Measurements from ENCODE around the gene HJURP. TPM values are rescaled to one million over a fixed set of nuclear protein-coding genes. Genes with fewer than 3 reads are reported as not detected.
"Not testable (repeated sequence)": the region's sequence is repeated elsewhere in the genome, so short reads cannot be mapped to it uniquely, and the experiment has no call there.

HJURP gene, protein sequence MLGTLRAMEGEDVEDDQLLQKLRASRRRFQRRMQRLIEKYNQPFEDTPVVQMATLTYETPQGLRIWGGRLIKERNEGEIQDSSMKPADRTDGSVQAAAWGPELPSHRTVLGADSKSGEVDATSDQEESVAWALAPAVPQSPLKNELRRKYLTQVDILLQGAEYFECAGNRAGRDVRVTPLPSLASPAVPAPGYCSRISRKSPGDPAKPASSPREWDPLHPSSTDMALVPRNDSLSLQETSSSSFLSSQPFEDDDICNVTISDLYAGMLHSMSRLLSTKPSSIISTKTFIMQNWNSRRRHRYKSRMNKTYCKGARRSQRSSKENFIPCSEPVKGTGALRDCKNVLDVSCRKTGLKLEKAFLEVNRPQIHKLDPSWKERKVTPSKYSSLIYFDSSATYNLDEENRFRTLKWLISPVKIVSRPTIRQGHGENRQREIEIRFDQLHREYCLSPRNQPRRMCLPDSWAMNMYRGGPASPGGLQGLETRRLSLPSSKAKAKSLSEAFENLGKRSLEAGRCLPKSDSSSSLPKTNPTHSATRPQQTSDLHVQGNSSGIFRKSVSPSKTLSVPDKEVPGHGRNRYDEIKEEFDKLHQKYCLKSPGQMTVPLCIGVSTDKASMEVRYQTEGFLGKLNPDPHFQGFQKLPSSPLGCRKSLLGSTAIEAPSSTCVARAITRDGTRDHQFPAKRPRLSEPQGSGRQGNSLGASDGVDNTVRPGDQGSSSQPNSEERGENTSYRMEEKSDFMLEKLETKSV
- under 1 TPM in 2 of 3 donors, not detected in 1; 0.07 to 0.16 TPM for polyA plus RNA-seq

- no peak within 1 kb of the TSS for H3K27ac ChIP-seq (ENCODE audit: low read depth, low read length)
- 0 to 1% (median 1%) methylated on average over 59 to 60 of the region's 60 CpGs for WGBS, 3 donors
These were observed at the start of gene HJURP for GRCh38 chr2:233854241-233854981. TSS of gene HJURP (minus strand) at chr2:233854535. CDS start at chr2:233854500, 35 bp downstream.

GRCh38 chr2:233901884-233902283 is 47.5 kb upstream of the HJURP start:
- no peak overlapping the region for H3K27ac ChIP-seq (ENCODE audit: low read depth, low read length)
- 64 to 91% (median 87%) methylated on average over 4 of the region's 4 CpGs for whole genome bisulfite sequencing, 3 donors

GRCh38 chr2:233901367-233901766 is 47.0 kb upstream of the HJURP start:
- 56 to 74% (median 69%) methylated on average over 4 of the region's 4 CpGs for WGBS, 3 donors
- no peak overlapping the region for H3K27ac ChIP-seq (ENCODE audit: low read depth, low read length)

- 69 to 76% (median 73%) methylated on average over 2 of the region's 2 CpGs for WGBS, 3 donors
- not testable (repeated sequence) for H3K27ac ChIP-seq (ENCODE audit: low read depth, low read length)
These were observed 41.9 kb upstream of the HJURP start for GRCh38 chr2:233896253-233896652.

DNA sequence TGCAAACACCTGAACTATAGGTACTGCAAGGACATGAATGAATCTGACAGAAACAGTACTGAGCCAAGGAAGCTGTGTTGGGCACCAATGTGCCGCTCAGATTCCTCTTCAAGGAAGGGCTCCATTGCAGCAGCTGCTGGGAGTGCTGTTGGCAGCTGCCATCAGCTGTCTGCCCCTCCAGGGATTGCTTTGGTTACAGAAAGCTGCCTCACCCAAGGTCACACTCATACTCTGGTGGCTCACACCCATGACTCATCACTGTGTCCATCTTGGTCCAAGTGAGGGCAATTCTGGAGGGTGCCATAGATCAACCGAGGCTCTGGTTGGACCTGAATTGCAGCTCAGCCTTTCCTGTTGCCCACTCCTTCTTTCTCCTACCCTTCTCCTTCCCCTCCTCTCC is 38.5 kb upstream of the HJURP start:
- no peak overlapping the region for H3K27ac ChIP-seq (ENCODE audit: low read depth, low read length)
- WGBS, 3 donors = 75 to 96% (median 84%) methylated on average over 2 of the region's 2 CpGs

- no peak overlapping the region for H3K27ac ChIP-seq (ENCODE audit: low read depth, low read length)
These were observed 28.0 kb upstream of the HJURP start for GRCh38 chr2:233882353-233882752.

DNA sequence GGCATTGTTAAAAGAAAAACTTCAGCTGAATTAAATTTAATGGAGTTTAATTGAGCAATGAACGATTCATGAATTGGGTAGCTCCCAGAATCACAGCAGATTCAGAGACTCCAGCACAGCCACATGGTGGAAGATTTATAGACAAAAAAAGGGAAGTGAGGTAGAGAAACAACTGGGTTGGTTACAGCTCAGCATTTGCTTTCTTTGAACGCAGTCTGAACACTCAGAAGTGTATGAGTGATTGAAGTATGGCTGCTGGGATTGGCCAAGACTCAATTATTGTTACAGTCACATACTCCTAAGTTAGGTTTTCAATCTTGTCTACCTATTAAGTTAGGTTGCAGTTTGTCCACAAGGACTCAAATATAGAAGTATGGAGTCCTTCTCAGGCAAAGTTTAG is 17.8 kb upstream of the HJURP start:
- not testable (repeated sequence) for H3K27ac ChIP-seq (ENCODE audit: low read depth, low read length)
- WGBS, 3 donors = 32 to 50% (median 34%) methylated on average over 2 of the region's 2 CpGs

DNA sequence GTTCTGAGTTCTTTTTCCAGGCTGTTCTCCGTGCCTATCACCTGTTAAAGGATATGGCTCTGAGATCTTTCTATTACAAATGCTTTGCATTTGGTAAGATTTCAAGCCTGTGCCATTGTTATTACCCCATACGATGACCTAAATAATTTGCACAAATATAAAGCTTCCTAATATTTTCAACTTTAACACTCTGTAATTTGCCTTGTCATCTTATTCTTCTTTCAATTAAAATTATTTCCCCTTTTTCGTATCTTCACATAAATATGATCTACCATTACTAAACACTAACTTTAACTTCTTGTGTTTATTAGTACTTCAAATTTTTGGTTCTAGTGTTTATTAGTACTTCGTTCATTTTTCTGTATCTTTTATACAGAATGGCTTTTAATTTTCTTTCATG is 17.1 kb upstream of the HJURP start:
- WGBS, 3 donors = 51 to 64% (median 55%) methylated on average over 4 of the region's 4 CpGs

GRCh38 chr2:233867993-233868532 is 13.7 kb upstream of the HJURP start, which contains the start of gene MSL3B:
TSS of gene MSL3B (minus strand) at chr2:233868386.
- WGBS, 3 donors = 7 to 13% (median 11%) methylated on average over 50 of the region's 50 CpGs

More for the DNA sequence above, 17.1 kb upstream of the HJURP start:
- H3K27ac ChIP-seq (ENCODE audit: low read depth, low read length) = no peak overlapping the region

DNA sequence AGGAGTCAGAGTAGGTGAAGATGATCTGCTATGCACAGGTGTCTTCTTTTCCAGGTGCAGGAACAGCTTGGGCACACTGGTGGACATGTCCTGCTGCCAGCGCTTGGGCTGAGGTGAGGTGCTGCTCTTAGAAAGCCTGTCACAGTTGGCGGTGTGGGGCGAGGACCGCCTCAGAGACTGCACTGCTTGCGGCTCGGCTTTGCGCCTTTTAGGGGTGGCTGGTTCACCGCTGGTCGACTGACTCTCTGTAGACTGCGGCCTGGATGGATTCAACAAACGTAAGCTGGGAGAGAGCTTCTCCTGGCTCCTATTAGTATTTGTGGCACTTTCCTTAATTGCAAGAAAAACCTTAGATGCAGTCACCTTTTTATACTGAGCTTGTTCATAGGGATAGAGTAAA is 12.1 kb upstream of the HJURP start:
- 94 to 99% (median 97%) methylated on average over 11 of the region's 11 CpGs for WGBS, 3 donors
- H3K27ac ChIP-seq (ENCODE audit: low read depth, low read length) = no peak overlapping the region

More at GRCh38 chr2:233867993-233868532, 13.7 kb upstream of the HJURP start, which contains the start of gene MSL3B:
- no peak within 1 kb of the TSS for H3K27ac ChIP-seq (ENCODE audit: low read depth, low read length)

DNA sequence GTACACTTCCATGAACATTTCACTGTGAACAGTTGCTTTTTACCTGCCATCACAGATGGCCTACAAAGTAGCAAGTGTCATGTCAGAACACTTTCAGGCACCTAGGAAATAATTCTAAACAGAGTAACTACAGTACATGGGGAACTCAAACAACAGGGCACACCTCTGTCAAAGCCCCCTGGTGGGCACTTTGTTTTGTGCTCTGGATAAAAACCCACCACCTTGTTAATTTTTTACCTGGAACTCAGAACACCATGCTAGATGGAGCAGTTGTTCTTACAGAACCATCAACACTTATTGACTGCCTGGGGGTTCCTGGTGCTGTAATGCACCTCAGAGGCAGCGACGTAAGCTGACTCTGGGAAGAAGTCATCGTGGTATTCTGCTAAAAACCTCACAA is 11.5 kb upstream of the HJURP start:
- WGBS, 3 donors = 92 to 100% (median 95%) methylated on average over 3 of the region's 3 CpGs
- no peak overlapping the region for H3K27ac ChIP-seq (ENCODE audit: low read depth, low read length)

DNA sequence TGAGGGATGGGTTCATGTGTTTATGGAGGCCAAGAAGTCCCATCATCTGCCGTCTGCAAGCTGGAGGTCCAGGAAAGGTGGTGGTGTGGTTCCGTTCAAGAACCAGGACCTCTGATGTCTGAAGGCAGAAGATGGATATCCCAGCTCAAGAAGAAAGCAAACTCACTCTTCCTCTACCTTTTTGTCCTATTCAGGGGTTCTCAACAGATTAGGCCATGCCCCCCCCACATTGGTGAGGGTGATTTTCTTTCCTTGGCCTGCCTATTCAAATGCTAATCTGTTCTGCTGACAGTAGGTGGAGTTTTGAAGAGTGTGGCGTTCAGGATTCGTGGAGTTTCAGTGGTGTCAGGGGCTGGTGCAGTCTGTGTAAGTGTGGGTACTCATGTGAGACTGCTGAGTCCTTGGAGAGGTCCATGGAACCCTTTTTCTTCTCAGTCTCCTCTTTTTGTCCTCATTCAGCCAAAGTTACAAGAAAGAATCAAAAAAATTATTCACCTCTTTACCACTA is 8.0 kb upstream of the HJURP start:
- 64 to 88% (median 78%) methylated on average over 4 of the region's 4 CpGs for WGBS, 3 donors

DNA sequence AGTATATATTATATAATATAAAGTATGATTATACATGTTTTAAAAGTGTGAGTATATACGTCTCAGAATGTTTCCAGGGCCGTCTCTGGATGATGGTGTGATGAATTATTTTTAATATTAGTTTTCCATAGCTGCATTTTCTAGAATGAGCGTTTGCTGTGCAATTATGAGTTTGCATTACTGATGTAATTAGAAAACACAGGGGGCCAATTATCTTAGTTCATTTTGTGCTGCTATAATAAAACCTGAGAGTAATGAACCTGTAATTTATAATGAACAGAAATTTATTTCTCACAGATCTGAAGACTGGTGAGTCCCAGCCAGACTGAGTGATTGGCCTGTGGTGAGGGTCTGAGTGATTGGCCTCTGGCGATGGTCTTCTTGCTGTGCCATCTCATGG is 4.0 kb upstream of the HJURP start:
- no peak overlapping the region for H3K27ac ChIP-seq (ENCODE audit: low read depth, low read length)
- 73 to 88% (median 86%) methylated on average over 4 of the region's 4 CpGs for WGBS, 3 donors

More for the DNA sequence above, 8.0 kb upstream of the HJURP start:
- H3K27ac ChIP-seq (ENCODE audit: low read depth, low read length) = no peak overlapping the region

- WGBS, 3 donors = 33 to 38% (median 38%) methylated on average over 9 of the region's 9 CpGs
- H3K27ac ChIP-seq (ENCODE audit: low read depth, low read length) = no peak overlapping the region
These were observed 3.3 kb upstream of the HJURP start for GRCh38 chr2:233857511-233858141.

- no peak overlapping the region for H3K27ac ChIP-seq (ENCODE audit: low read depth, low read length)
- WGBS, 3 donors = 88 to 97% (median 92%) methylated on average over 5 of the region's 5 CpGs
These were observed 1.8 kb upstream of the HJURP start for GRCh38 chr2:233856184-233856583.

DNA sequence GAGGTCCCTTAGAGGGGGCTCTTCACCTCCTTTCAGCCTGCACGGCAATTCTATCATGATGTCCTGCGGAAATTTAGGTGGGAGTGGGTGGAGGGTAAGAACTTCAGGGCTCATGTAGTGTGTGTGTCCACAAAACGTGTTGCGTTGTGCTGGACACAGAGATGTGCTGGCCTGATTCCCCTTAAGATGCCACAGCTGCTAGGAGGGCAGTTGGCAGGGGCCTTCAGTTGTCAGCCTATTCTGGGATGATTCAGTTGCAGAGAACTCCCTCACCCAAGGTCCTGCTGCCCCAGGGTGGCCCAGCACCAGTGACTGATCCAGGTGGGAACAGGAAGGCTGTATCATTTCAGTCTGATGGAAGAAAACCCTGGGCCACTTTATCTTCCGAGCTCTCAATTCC is 1.0 kb upstream of the HJURP start:
- 89 to 94% (median 90%) methylated on average over 5 of the region's 5 CpGs for WGBS, 3 donors
- H3K27ac ChIP-seq (ENCODE audit: low read depth, low read length) = no peak overlapping the region

GRCh38 chr2:233853883-233854240 is 473 bp downstream of the HJURP start:
- H3K27ac ChIP-seq (ENCODE audit: low read depth, low read length) = no peak overlapping the region
- 0 to 2% (median 1%) methylated on average over 20 to 25 of the region's 25 CpGs for WGBS, 3 donors

DNA sequence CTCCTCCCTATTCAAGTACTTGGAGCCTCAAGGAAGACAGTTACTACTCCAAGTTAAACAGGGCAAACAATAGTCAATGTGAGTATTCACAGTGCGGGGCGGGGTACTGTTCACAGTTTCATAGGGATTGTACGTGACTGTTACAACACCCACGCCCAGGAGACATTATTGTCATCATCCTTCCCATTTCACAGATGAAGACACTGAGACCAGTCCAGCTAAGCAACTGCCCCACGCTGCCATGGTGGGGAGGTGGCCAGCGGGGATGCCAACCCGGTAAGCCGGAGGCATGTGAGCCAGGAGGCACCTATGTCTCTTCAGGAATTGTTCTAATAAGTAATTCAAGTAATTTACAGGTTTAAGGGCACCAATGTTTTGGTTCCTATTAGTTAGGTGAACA is 982 bp downstream of the HJURP start:
- WGBS, 3 donors = 39 to 52% (median 48%) methylated on average over 8 of the region's 8 CpGs
- H3K27ac ChIP-seq (ENCODE audit: low read depth, low read length) = no peak overlapping the region
